Loucy (cell line): ENCODE results near the gene GNAI1.

Experiments used
- H2AFZ ChIP-seq: fragments of 200-600 bp; sonication (generic); 2 replicates; pipeline ENCODE4 v1.6.0; 2016; ENCODE audit warnings: antibody characterized with exemption, mild to moderate bottlenecking, low read length, moderate library complexity
- H3F3A ChIP-seq: fragments of 200-600 bp; 2 replicates; pipeline ENCODE4 v1.6.0; 2016; ENCODE audit warnings: antibody characterized with exemption, low read depth, mild to moderate bottlenecking
- H3K27me3 ChIP-seq: fragments of 200-600 bp; sonication (generic); 2 replicates; pipeline ENCODE4 v1.6.1; 2014; ENCODE audit warnings: low read length, mild to moderate bottlenecking; ENCODE audit not compliant: insufficient read depth, poor library complexity, severe bottlenecking
- H3K36me3 ChIP-seq: fragments of 200-600 bp; sonication (generic); 2 replicates; pipeline ENCODE4 v1.6.1; 2016; ENCODE audit warnings: low read length; ENCODE audit not compliant: insufficient read depth
- H3K4me1 ChIP-seq: fragments of 200-600 bp; sonication (generic); 2 replicates; pipeline ENCODE4 v1.5.1; 2014; ENCODE audit warnings: low read length, mild to moderate bottlenecking; ENCODE audit not compliant: insufficient read depth, poor library complexity, severe bottlenecking
- H3K4me2 ChIP-seq: fragments of 200-600 bp; sonication (generic); 2 replicates; pipeline ENCODE4 v1.6.0; 2014; ENCODE audit warnings: antibody characterized with exemption, low read length, low read depth, mild to moderate bottlenecking; ENCODE audit not compliant: poor library complexity, severe bottlenecking
- H3K4me3 ChIP-seq: fragments of 200-600 bp; sonication (generic); 2 replicates; pipeline ENCODE4 v1.5.1; 2014; ENCODE audit warnings: low read length, mild to moderate bottlenecking, mixed read lengths; ENCODE audit not compliant: poor library complexity, severe bottlenecking
- H3K79me2 ChIP-seq: fragments of 200-600 bp; sonication (generic); 2 replicates; pipeline ENCODE4 v1.6.1; 2014; ENCODE audit warnings: low read length; ENCODE audit not compliant: insufficient read depth
- H3K9ac ChIP-seq: fragments of 200-600 bp; sonication (generic); 2 replicates; pipeline ENCODE4 v1.6.0; 2014; ENCODE audit warnings: mild to moderate bottlenecking, low read depth, low read length, moderate library complexity; ENCODE audit not compliant: poor library complexity, severe bottlenecking
- H3K9me2 ChIP-seq: fragments of 200-600 bp; sonication (generic); replicated peaks from 2 replicates; pipeline ENCODE4 v1.6.1; 2016; ENCODE audit warnings: low read depth, low read length, mixed read lengths
- H3K9me3 ChIP-seq: fragments of 200-600 bp; sonication (generic); 2 replicates; pipeline ENCODE4 v1.6.1; 2014; ENCODE audit warnings: mild to moderate bottlenecking, antibody characterized with exemption, low read length, low read depth; ENCODE audit not compliant: insufficient read depth
- H4K20me1 ChIP-seq: fragments of 200-600 bp; sonication (generic); 2 replicates; pipeline ENCODE4 v1.6.0; 2014; ENCODE audit warnings: antibody characterized with exemption, low read length, mild to moderate bottlenecking; ENCODE audit not compliant: insufficient read depth, poor library complexity, severe bottlenecking
- CTCF ChIP-seq: fragments of 200-600 bp; sonication (generic); conservative IDR thresholded peaks from 2 replicates; pipeline ENCODE4 v1.5.1; 2014; ENCODE audit warnings: mild to moderate bottlenecking, antibody characterized with exemption, low read length
- EZH2phosphoT487 ChIP-seq: fragments of 200-600 bp; IDR thresholded peaks from 2 replicates; pipeline ENCODE4 v1.6.1; 2018; ENCODE audit warnings: antibody characterized with exemption, mild to moderate bottlenecking, moderate library complexity, borderline replicate concordance

Gene GNAI1

GRCh38 chr7:80263333-80263732 is 128.7 kb downstream of the GNAI1 start:
- H3K9me2 ChIP-seq = no peaks in the 10 kb centered on the region
- H3K9ac ChIP-seq = no peak overlapping the region
- H3K36me3 ChIP-seq = no peaks in the 10 kb centered on the region
- H3K27me3 ChIP-seq = no peaks in the 10 kb centered on the region
- H3F3A ChIP-seq = no peaks in the 10 kb centered on the region
- TF ChIP-seq CTCF (no peak), EZH2phosphoT487 (no peak)
- no peak overlapping the region for H3K4me2 ChIP-seq
- no peaks in the 10 kb centered on the region for H3K4me1 ChIP-seq
- H3K9me3 ChIP-seq = no peaks in the 10 kb centered on the region
- no peaks in the 10 kb centered on the region for H4K20me1 ChIP-seq
- no peak overlapping the region for H2AFZ ChIP-seq
- no peak overlapping the region for H3K4me3 ChIP-seq
- H3K79me2 ChIP-seq = no peaks in the 10 kb centered on the region

DNA sequence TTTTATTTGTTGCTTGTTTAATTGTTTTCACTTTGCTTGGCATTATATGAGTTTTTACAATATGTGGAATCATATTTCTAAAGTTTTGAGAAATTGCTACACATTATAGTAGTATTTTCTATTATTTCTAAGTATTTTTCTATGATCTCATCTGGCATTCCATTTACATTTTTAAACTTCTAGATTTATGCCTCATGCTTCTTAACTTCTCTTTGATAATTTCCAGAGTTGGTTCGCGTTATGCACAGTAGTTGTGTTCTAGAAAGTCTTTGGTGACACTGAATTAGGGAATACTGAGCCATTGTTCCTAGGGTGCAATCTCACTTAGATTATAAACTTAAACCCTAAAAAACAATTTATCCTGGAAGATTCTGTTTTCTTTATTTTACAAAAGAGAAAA is 129.2 kb downstream of the GNAI1 start:
- no peaks in the 10 kb centered on the region for H3K4me1 ChIP-seq
- no peaks in the 10 kb centered on the region for H3K9me2 ChIP-seq
- H3K9ac ChIP-seq = no peak overlapping the region
- no peak overlapping the region for H3K4me3 ChIP-seq
- no peaks in the 10 kb centered on the region for H3F3A ChIP-seq
- H3K4me2 ChIP-seq = no peak overlapping the region
- no peaks in the 10 kb centered on the region for H4K20me1 ChIP-seq
- no peaks in the 10 kb centered on the region for H3K79me2 ChIP-seq
- no peaks in the 10 kb centered on the region for H3K27me3 ChIP-seq
- H2AFZ ChIP-seq = no peak overlapping the region
- TF ChIP-seq CTCF (no peak), EZH2phosphoT487 (no peak)
- H3K36me3 ChIP-seq = no peaks in the 10 kb centered on the region
- H3K9me3 ChIP-seq = no peaks in the 10 kb centered on the region

DNA sequence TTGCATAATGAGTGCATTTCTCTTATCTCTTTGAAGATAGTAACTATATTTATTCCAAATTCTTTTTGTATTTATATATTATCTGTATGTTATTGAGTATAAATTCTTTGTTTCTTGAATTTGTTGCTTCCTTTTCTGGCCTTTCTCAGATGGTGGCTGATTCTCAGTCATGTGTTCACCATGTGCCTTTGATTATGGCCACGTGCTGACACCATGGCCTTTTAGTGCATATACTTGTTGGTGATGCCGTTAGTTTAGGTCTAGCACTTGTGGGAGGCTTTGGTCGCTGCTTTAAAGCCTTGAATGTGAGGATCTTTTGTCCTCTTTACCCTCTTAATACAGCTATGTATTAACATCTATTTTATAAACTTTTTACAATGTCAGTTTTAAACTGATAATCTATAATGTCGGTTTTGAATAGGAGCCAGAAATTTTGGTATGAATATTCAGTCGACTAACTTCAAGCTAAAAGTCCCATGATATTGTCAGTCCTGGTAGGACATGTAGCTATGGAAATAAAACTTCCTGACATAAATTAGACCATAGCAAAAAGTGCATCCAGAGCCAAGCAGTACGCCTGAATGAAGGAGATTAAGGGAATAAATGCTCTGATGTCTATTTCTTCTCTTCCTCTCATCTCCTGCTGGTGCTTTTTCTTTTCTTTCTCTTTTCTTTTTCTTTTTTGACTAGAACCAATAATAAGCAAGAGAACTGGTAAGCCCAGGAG is 130.3 kb downstream of the GNAI1 start:
- Histone ChIP-seq H3K36me3 (no peaks in the 10 kb centered on the region), H3F3A (no peaks in the 10 kb centered on the region), H3K9me2 (no peaks in the 10 kb centered on the region), H3K27me3 (no peaks in the 10 kb centered on the region), H3K4me1 (no peaks in the 10 kb centered on the region), H4K20me1 (no peaks in the 10 kb centered on the region), H3K9me3 (no peaks in the 10 kb centered on the region), H2AFZ (no peak overlapping the region), H3K79me2 (no peaks in the 10 kb centered on the region), H3K4me3 (no peak overlapping the region), H3K4me2 (no peak overlapping the region), H3K9ac (no peak overlapping the region)
- TF ChIP-seq EZH2phosphoT487 (no peak), CTCF (no peak)
